SK-N-SH treated with all-trans-retinoic acid at 6 μM for 48 hours (cell line): ENCODE measurements around the gene PRDM11.

Source experiments
- ARNTL ChIP-seq: fragments of 450-650 bp; formaldehyde crosslinking; IDR thresholded peaks from 2 replicates; pipeline ENCODE4 v1.5.0; 2020; ENCODE audit warnings: low read depth, mild to moderate bottlenecking, moderate library complexity, borderline replicate concordance
- BACH2 ChIP-seq: fragments of 250-450 bp; sonication (Bioruptor Pico); IDR thresholded peaks from 2 replicates; pipeline ENCODE4 v1.9.0; 2021; ENCODE audit warnings: mild to moderate bottlenecking, borderline replicate concordance
- CSDC2 ChIP-seq: fragments of 250-450 bp; sonication (Bioruptor Pico); IDR thresholded peaks from 2 replicates; pipeline ENCODE4 v1.5.0; 2020; ENCODE audit warnings: mild to moderate bottlenecking, moderate library complexity
- CSRNP3 ChIP-seq: fragments of 250-450 bp; sonication (Bioruptor Pico); IDR thresholded peaks from 2 replicates; pipeline ENCODE4 v1.5.1; 2021; ENCODE audit warnings: mild to moderate bottlenecking, moderate library complexity
- GLIS3 ChIP-seq: fragments of 250-450 bp; sonication (Bioruptor Pico); IDR thresholded peaks from 2 replicates; pipeline ENCODE4 v1.5.0; 2020; ENCODE audit warnings: mild to moderate bottlenecking, moderate library complexity
- PATZ1 ChIP-seq: fragments of 250-450 bp; sonication (Bioruptor Pico); IDR thresholded peaks from 2 replicates; pipeline ENCODE4 v1.8.0; 2020; ENCODE audit warnings: mild to moderate bottlenecking, moderate library complexity, borderline replicate concordance
- RARB ChIP-seq: fragments of 250-450 bp; sonication (Bioruptor Pico); IDR thresholded peaks from 2 replicates; pipeline ENCODE4 v1.8.0; 2021; ENCODE audit warnings: mild to moderate bottlenecking, moderate library complexity
- TSHZ2 ChIP-seq: fragments of 250-450 bp; sonication (Bioruptor Pico); IDR thresholded peaks from 2 replicates; pipeline ENCODE4 v1.5.0; 2020; ENCODE audit warnings: mild to moderate bottlenecking, moderate library complexity
- ZFP30 ChIP-seq: fragments of 450-650 bp; formaldehyde crosslinking; IDR thresholded peaks from 2 replicates; pipeline ENCODE4 v1.5.0; 2022; ENCODE audit warnings: mild to moderate bottlenecking, moderate library complexity

- no peak for TF ChIP-seq ZFP30
- no peak for TF ChIP-seq GLIS3 (CRISPR knock-in tag)
- no peak for TF ChIP-seq CSDC2 (CRISPR knock-in tag)
- TF ChIP-seq PATZ1 (CRISPR knock-in tag) = no peak
- TF ChIP-seq TSHZ2 (CRISPR knock-in tag) = no peak
- no peak for TF ChIP-seq RARB (CRISPR knock-in tag)
- TF ChIP-seq CSRNP3 (CRISPR knock-in tag) = no peak
- TF ChIP-seq BACH2 = no peak
- no peak for TF ChIP-seq ARNTL (CRISPR knock-in tag)
Observed at GRCh38 chr11:45165806-45166603, 19.6 kb downstream of the PRDM11 start.
